ENCODE results near the gene NHLRC3.

DNA sequence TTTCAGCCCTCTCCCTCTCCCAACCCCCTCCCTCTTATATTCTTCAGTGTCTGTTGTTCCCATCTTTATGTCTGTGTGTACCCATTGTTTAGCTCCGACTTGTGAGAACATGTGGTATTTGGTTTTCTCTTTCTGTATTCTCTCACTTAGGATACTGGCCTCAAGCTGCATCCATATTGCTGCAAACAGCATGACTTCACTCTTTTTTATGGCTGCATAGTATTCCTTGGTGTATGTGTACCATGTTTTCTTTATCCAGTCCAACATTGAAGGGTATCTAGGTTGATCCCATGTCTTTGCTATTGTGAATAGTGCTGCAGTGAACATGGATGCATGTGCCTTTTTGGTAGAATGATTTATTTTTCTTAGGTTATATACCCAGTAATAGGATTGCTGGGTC lies 17.8 kb downstream of the NHLRC3 start:
- TF ChIP-seq, protein P1, sequence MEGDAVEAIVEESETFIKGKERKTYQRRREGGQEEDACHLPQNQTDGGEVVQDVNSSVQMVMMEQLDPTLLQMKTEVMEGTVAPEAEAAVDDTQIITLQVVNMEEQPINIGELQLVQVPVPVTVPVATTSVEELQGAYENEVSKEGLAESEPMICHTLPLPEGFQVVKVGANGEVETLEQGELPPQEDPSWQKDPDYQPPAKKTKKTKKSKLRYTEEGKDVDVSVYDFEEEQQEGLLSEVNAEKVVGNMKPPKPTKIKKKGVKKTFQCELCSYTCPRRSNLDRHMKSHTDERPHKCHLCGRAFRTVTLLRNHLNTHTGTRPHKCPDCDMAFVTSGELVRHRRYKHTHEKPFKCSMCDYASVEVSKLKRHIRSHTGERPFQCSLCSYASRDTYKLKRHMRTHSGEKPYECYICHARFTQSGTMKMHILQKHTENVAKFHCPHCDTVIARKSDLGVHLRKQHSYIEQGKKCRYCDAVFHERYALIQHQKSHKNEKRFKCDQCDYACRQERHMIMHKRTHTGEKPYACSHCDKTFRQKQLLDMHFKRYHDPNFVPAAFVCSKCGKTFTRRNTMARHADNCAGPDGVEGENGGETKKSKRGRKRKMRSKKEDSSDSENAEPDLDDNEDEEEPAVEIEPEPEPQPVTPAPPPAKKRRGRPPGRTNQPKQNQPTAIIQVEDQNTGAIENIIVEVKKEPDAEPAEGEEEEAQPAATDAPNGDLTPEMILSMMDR (IDR thresholded peaks at IDR 0.05): no peak
- TF ChIP-seq POLR2A (IDR thresholded peaks at IDR 0.05): no peak
- no peak for TF ChIP-seq EP300 (IDR thresholded peaks at IDR 0.05)
